Measurements from ENCODE around the gene VWCE.

VWCE gene

DNA sequence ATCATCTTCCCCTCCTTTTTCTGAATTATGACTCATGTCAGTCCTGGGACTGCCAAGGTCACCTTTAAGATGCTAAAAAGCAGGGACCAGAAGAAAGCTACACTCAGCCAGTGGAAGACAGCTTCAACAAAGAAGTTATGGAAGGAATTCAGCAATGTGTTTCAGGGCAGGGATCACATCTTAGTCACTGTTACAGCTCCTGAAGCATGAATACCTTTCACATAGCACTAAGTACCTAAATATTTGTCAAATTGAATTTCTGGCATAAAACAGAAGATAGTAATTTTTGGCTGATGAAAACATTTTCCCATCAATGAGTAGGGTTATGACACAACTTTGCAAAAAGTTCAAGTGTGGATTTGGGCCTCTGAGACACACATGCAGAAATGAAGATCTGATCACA is 32.6 kb upstream of the VWCE start:
- Histone ChIP-seq H3K27ac (ENCODE audit: low read depth, low read length) (no peak overlapping the region), H3K36me3 (ENCODE audit: control insufficient read depth, insufficient read depth, low read length) (peaks cover 81% of the 10 kb centered on the region), H3K4me3 (ENCODE audit: low read depth, low read length) (no peak overlapping the region), H3K27me3 (ENCODE audit: control insufficient read depth, insufficient read depth, low read length) (no peaks in the 10 kb centered on the region), H3K9me3 (ENCODE audit: control insufficient read depth, insufficient read depth, low read length) (no peaks in the 10 kb centered on the region), H3K4me1 (ENCODE audit: control insufficient read depth, insufficient read depth, low read length) (peaks cover 8% of the 10 kb centered on the region; the same call in 1 of the 2 replicates), H3K9ac (ENCODE audit: low read depth, low read length) (no peak overlapping the region)

DNA sequence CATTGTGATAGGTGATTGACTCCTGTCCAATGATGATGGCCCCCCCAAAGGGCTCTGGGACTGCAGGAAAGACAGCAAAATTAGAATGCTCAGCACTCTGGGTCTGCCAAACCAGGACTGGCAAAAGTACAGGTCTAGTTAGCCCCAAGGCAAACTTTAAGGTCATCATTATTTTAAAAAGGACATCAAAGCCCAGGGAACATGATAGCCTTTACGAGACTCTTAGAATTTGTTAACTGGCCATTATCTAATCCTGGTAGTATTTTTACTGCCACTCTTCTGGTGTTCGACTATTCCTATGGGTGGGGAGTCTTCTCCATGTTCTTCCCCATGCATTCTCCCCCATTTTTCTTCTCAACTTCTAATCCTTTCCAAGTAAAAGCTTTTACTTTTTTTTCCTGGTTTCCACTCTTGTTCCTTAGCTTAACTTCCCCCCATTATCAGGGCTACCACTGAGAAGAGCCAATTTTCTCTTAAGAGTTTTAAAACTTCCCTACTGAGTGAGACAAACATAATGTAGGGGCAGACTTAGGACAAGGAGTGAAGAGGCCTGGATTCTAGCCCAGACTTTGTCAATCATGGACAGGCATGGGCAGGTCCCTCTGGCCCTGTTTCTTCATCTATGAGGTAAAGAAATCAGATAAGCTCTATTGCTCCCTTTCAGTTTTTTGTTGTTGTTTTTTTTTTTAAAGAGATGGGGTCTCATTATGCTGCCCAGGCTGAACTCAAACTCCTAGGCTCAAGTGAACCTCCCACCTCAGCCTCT is 30.7 kb upstream of the VWCE start:
- Histone ChIP-seq H3K27ac (ENCODE audit: low read depth, low read length) (no peak overlapping the region), H3K36me3 (ENCODE audit: control insufficient read depth, insufficient read depth, low read length) (peaks cover 95% of the 10 kb centered on the region), H3K4me3 (ENCODE audit: low read depth, low read length) (no peak overlapping the region)

DNA sequence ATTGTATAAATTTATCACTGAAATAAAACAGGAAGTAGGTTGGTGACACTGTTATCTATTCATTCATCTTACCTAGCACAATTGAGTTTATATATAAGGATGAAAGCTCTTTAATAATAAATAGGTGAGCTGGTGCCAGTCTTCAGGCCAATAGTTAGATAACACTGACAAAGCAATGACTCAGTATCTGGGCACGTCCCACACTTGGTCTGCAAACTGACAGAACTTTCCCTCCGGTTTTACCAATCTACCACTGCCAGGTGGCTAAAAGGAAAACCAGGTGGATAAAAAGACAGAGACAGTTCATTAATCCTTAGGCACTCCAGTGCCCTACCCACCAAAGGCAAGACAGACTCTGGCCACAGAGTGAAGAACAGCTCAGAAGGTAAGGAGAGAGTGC is 20.1 kb upstream of the VWCE start:
- no peak overlapping the region for H3K27ac ChIP-seq (ENCODE audit: low read depth, low read length)
- H3K4me1 ChIP-seq (ENCODE audit: control insufficient read depth, insufficient read depth, low read length), result no peaks in the 10 kb centered on the region
- H3K36me3 ChIP-seq (ENCODE audit: control insufficient read depth, insufficient read depth, low read length), result peaks cover 89% of the 10 kb centered on the region
- H3K27me3 ChIP-seq (ENCODE audit: control insufficient read depth, insufficient read depth, low read length), result no peaks in the 10 kb centered on the region
- no peak overlapping the region for H3K4me3 ChIP-seq (ENCODE audit: low read depth, low read length)
- H3K9me3 ChIP-seq (ENCODE audit: control insufficient read depth, insufficient read depth, low read length), result no peaks in the 10 kb centered on the region
- no peak overlapping the region for H3K9ac ChIP-seq (ENCODE audit: low read depth, low read length)

More for the DNA sequence above, 30.7 kb upstream of the VWCE start:
- no peaks in the 10 kb centered on the region for H3K4me1 ChIP-seq (ENCODE audit: control insufficient read depth, insufficient read depth, low read length)
- H3K9me3 ChIP-seq (ENCODE audit: control insufficient read depth, insufficient read depth, low read length), result no peaks in the 10 kb centered on the region
- no peak overlapping the region for H3K9ac ChIP-seq (ENCODE audit: low read depth, low read length)
- H3K27me3 ChIP-seq (ENCODE audit: control insufficient read depth, insufficient read depth, low read length), result no peaks in the 10 kb centered on the region

DNA sequence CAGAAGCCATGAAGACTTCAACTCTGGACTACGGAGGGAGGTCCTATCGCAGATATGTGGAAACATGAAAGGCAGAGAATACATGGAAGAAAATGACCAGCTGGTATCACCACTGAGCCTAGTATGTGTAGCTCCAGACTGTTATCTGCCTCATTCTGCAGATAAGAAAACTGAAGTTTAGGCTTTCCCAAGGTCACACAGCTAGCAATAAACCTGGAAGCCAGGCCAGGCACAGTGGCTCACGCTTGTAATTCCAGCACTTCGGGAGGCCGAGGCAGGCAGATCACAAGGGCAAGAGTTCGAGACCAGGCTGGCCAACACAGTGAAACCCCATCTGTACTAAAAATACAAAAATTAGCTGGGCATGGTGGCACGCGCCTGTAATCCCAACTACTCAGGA is 15.6 kb upstream of the VWCE start:
- no peaks in the 10 kb centered on the region for H3K27me3 ChIP-seq (ENCODE audit: control insufficient read depth, insufficient read depth, low read length)
- H3K36me3 ChIP-seq (ENCODE audit: control insufficient read depth, insufficient read depth, low read length), result peaks cover 99% of the 10 kb centered on the region
- no peak overlapping the region for H3K4me3 ChIP-seq (ENCODE audit: low read depth, low read length)
- H3K4me1 ChIP-seq (ENCODE audit: control insufficient read depth, insufficient read depth, low read length), result no peaks in the 10 kb centered on the region
- H3K9ac ChIP-seq (ENCODE audit: low read depth, low read length), result no peak overlapping the region
- H3K9me3 ChIP-seq (ENCODE audit: control insufficient read depth, insufficient read depth, low read length), result no peaks in the 10 kb centered on the region
- H3K27ac ChIP-seq (ENCODE audit: low read depth, low read length), result no peak overlapping the region

DNA sequence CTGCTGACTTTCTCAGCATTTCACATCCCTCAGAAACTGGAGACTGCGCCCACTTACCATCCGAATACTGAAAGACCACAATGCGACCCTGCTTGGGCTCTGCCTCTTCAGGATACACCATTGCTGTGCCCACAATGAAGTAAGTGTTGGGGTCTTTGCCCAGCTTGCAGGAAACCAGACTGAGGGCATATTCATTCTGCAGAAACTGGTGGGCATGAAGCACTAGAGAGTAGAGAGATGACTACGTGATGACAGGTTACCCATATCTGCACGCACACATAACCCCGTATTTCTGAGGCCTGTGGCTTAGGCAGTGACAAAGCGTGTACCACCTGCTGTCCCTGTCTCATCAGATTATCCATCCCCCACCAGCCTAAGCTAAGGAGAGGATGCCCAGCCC is 14.6 kb upstream of the VWCE start:
- Histone ChIP-seq H3K36me3 (ENCODE audit: control insufficient read depth, insufficient read depth, low read length) (peaks cover 99% of the 10 kb centered on the region), H3K27me3 (ENCODE audit: control insufficient read depth, insufficient read depth, low read length) (no peaks in the 10 kb centered on the region), H3K9me3 (ENCODE audit: control insufficient read depth, insufficient read depth, low read length) (no peaks in the 10 kb centered on the region), H3K9ac (ENCODE audit: low read depth, low read length) (no peak overlapping the region), H3K4me1 (ENCODE audit: control insufficient read depth, insufficient read depth, low read length) (no peaks in the 10 kb centered on the region), H3K27ac (ENCODE audit: low read depth, low read length) (no peak overlapping the region), H3K4me3 (ENCODE audit: low read depth, low read length) (no peak overlapping the region)

DNA sequence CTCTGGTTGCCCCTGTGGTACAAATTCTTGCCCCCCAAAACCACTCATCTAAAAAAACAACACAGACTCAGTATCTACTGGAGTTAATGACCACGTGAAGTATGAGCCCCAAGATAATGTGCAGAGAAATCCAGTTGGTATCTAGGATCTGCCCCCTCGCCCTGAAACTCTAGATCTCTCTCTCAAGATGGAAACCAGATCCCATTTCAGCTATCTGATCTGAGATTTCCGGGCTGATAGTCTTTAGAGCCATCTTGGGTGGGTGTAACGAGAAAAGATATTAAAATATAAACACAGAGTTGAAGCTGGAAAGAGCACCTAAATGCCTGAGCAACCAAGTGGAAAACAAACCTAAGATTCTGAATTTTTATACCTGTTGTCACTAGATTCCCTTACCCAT is 14.0 kb upstream of the VWCE start:
- H3K9me3 ChIP-seq (ENCODE audit: control insufficient read depth, insufficient read depth, low read length), result no peaks in the 10 kb centered on the region
- no peaks in the 10 kb centered on the region for H3K27me3 ChIP-seq (ENCODE audit: control insufficient read depth, insufficient read depth, low read length)
- no peak overlapping the region for H3K27ac ChIP-seq (ENCODE audit: low read depth, low read length)
- no peak overlapping the region for H3K4me3 ChIP-seq (ENCODE audit: low read depth, low read length)
- peaks cover 96% of the 10 kb centered on the region for H3K36me3 ChIP-seq (ENCODE audit: control insufficient read depth, insufficient read depth, low read length)
- H3K4me1 ChIP-seq (ENCODE audit: control insufficient read depth, insufficient read depth, low read length), result no peaks in the 10 kb centered on the region
- H3K9ac ChIP-seq (ENCODE audit: low read depth, low read length), result no peak overlapping the region

DNA sequence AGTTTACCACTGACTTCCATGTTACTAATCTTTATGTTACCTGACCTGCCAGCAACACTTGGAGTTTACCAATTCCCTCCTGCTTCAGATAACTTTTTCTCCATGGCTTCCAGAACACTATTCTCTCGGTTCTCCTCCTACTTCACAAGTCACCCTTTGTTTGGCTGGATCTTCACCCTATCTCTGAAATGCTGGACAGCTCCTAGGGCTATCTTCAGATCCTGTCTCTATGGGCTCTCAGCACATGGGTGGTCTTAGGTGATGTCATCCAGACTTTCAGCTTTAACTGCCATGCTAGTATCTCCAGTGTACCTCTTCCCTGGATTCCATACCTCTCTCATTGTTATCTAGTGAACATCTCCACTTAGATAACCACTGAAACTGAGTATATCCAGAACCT is 12.2 kb upstream of the VWCE start:
- Histone ChIP-seq H3K27me3 (ENCODE audit: control insufficient read depth, insufficient read depth, low read length) (no peaks in the 10 kb centered on the region), H3K4me3 (ENCODE audit: low read depth, low read length) (no peak overlapping the region), H3K9ac (ENCODE audit: low read depth, low read length) (no peak overlapping the region), H3K4me1 (ENCODE audit: control insufficient read depth, insufficient read depth, low read length) (no peaks in the 10 kb centered on the region), H3K36me3 (ENCODE audit: control insufficient read depth, insufficient read depth, low read length) (peaks cover 97% of the 10 kb centered on the region), H3K9me3 (ENCODE audit: control insufficient read depth, insufficient read depth, low read length) (no peaks in the 10 kb centered on the region), H3K27ac (ENCODE audit: low read depth, low read length) (no peak overlapping the region)

DNA sequence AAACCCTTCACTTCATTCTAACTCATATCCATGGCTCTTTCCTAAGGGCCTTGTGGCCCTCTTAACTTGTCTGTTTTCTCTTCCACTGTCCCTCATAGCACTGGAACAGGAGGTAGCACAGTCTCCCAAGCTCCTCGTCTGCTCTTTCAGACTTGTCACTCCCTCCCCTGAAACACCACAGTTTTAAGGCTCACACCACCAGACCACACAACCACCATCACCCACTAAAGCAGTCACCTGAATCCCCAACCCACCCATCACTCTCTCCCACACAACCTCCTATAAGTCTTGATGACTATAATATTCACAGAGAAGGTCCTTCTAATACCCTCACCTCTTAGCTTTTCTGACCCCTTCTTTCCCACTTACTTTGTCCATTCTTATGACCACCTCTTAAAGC is 11.1 kb upstream of the VWCE start:
- Histone ChIP-seq H3K9me3 (ENCODE audit: control insufficient read depth, insufficient read depth, low read length) (no peaks in the 10 kb centered on the region), H3K4me1 (ENCODE audit: control insufficient read depth, insufficient read depth, low read length) (no peaks in the 10 kb centered on the region), H3K27ac (ENCODE audit: low read depth, low read length) (no peak overlapping the region), H3K27me3 (ENCODE audit: control insufficient read depth, insufficient read depth, low read length) (no peaks in the 10 kb centered on the region), H3K36me3 (ENCODE audit: control insufficient read depth, insufficient read depth, low read length) (peaks cover 97% of the 10 kb centered on the region), H3K4me3 (ENCODE audit: low read depth, low read length) (no peak overlapping the region), H3K9ac (ENCODE audit: low read depth, low read length) (no peak overlapping the region)

DNA sequence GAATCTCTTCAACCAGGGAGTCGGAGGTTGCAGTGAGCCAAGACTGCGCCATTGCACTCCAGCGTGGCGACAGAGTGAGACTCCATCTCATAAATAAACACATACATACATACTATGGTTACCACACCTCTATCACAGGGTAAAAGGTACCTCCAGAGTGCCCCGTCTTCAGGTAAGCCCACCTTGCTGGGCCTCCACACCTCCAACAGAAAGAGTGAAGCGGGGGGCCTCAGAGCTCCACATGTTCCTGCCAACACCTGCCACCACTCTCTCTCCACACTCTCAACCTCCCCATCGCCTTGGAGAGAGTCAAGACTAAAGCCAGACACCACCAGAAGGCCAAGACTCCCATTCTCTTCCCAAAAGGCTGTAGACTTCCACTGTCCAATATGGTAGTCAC is 10.3 kb upstream of the VWCE start:
- peaks cover 97% of the 10 kb centered on the region for H3K36me3 ChIP-seq (ENCODE audit: control insufficient read depth, insufficient read depth, low read length)
- H3K27ac ChIP-seq (ENCODE audit: low read depth, low read length), result no peak overlapping the region
- H3K9ac ChIP-seq (ENCODE audit: low read depth, low read length), result no peak overlapping the region
- H3K27me3 ChIP-seq (ENCODE audit: control insufficient read depth, insufficient read depth, low read length), result no peaks in the 10 kb centered on the region
- no peaks in the 10 kb centered on the region for H3K4me1 ChIP-seq (ENCODE audit: control insufficient read depth, insufficient read depth, low read length)
- H3K4me3 ChIP-seq (ENCODE audit: low read depth, low read length), result no peak overlapping the region
- no peaks in the 10 kb centered on the region for H3K9me3 ChIP-seq (ENCODE audit: control insufficient read depth, insufficient read depth, low read length)

DNA sequence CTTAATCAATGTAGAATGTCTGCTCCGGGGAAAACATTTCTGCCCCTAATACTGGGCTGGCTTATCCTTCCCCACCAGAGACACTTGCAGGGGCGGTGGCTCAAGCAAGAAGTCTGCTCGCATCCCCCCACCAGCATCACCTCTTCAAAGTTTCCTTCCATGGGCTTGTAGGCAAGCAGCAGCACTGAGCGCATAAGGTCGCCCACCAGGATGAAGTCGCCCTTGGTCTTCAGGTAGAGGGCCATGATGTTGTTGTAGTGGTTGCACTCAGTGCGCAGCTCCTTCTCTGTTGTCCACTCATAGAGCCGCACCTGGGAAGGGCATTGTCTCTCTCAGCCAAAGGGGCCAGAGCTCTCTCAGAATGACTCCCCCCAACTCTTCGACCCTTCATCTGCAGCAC is 8.6 kb upstream of the VWCE start:
- no peak overlapping the region for H3K4me3 ChIP-seq (ENCODE audit: low read depth, low read length)
- H3K4me1 ChIP-seq (ENCODE audit: control insufficient read depth, insufficient read depth, low read length), result peaks cover 2% of the 10 kb centered on the region; the same call in 1 of the 2 replicates
- peaks cover 97% of the 10 kb centered on the region for H3K36me3 ChIP-seq (ENCODE audit: control insufficient read depth, insufficient read depth, low read length)
- no peak overlapping the region for H3K9ac ChIP-seq (ENCODE audit: low read depth, low read length)
- H3K27ac ChIP-seq (ENCODE audit: low read depth, low read length), result no peak overlapping the region
- no peaks in the 10 kb centered on the region for H3K9me3 ChIP-seq (ENCODE audit: control insufficient read depth, insufficient read depth, low read length)
- H3K27me3 ChIP-seq (ENCODE audit: control insufficient read depth, insufficient read depth, low read length), result no peaks in the 10 kb centered on the region

DNA sequence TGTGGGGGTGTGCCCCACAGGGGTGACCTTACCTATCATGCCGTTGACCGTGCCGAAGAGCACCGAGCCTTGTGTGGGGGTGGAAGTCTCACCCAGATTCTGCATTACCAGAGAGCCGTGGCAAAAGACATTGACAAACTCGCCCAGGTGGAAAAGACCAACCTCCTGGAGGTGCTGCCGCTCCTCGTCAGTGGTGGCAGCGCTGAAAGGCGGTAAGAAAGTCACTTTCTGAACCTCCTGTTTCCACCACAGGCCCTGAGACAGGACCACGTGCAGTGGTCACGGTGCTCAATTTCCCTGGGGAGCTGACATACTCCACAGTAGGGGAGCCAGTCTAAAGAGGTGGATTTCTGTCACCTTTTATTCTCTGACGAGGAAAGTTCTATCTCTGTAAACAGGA is 7.4 kb upstream of the VWCE start:
- H3K4me1 ChIP-seq (ENCODE audit: control insufficient read depth, insufficient read depth, low read length), result peaks cover 10% of the 10 kb centered on the region; the same call in 1 of the 2 replicates
- H3K36me3 ChIP-seq (ENCODE audit: control insufficient read depth, insufficient read depth, low read length), result peaks cover 96% of the 10 kb centered on the region
- H3K9me3 ChIP-seq (ENCODE audit: control insufficient read depth, insufficient read depth, low read length), result no peaks in the 10 kb centered on the region
- no peak overlapping the region for H3K4me3 ChIP-seq (ENCODE audit: low read depth, low read length)
- H3K9ac ChIP-seq (ENCODE audit: low read depth, low read length), result no peak overlapping the region
- no peaks in the 10 kb centered on the region for H3K27me3 ChIP-seq (ENCODE audit: control insufficient read depth, insufficient read depth, low read length)
- no peak overlapping the region for H3K27ac ChIP-seq (ENCODE audit: low read depth, low read length)
